HG02840 (cell line): Measurements from ENCODE around the gene TPO.
"Not testable (repeated sequence)": the region's sequence is repeated elsewhere in the genome, so short reads cannot be mapped to it uniquely, and the experiment has no call there.

Experiments used
- ATAC-seq: cut with Tn5 transposase; IDR thresholded peaks from one replicate; pipeline ENCODE4 v1.9.1; 2021; ENCODE audit warnings: mild to moderate bottlenecking, moderate library complexity, moderate number of reproducible peaks; ENCODE audit not compliant: unreplicated experiment, low FRiP score

The TPO gene

GRCh38 chr2:1413156-1413710, at the start of gene TPO:
Gene TPO, plus strand, starts transcription at chr2:1413463. Its CDS starts 946 bp downstream, at chr2:1414409.
- no peak for ATAC-seq

GRCh38 chr2:1366546-1367134, 46.6 kb upstream of the TPO start:
- no peak for ATAC-seq

- no peak for ATAC-seq
Observed at GRCh38 chr2:1367601-1368000, 45.7 kb upstream of the TPO start.

GRCh38 chr2:1369905-1370304, 43.4 kb upstream of the TPO start:
- no peak for ATAC-seq

GRCh38 chr2:1370461-1370860, 42.8 kb upstream of the TPO start:
- ATAC-seq: no peak

- no peak for ATAC-seq
Observed at GRCh38 chr2:1371082-1371481, 42.2 kb upstream of the TPO start.

GRCh38 chr2:1373830-1374229, 39.4 kb upstream of the TPO start:
- ATAC-seq: no peak

- ATAC-seq: no peak
Observed at GRCh38 chr2:1374287-1374686, 39.0 kb upstream of the TPO start.

- no peak for ATAC-seq
Observed at GRCh38 chr2:1375794-1376193, 37.5 kb upstream of the TPO start.

GRCh38 chr2:1377473-1377872, 35.8 kb upstream of the TPO start:
- no peak for ATAC-seq

GRCh38 chr2:1378456-1379150, 34.7 kb upstream of the TPO start:
- no peak for ATAC-seq

GRCh38 chr2:1381644-1382043, 31.6 kb upstream of the TPO start:
- no peak for ATAC-seq

GRCh38 chr2:1387954-1388725, 25.1 kb upstream of the TPO start:
- not testable (repeated sequence) for ATAC-seq

- ATAC-seq: not testable (repeated sequence)
Observed at GRCh38 chr2:1390118-1390517, 23.1 kb upstream of the TPO start.

GRCh38 chr2:1393321-1393720, 19.9 kb upstream of the TPO start:
- no peak for ATAC-seq

GRCh38 chr2:1394709-1395408, 18.4 kb upstream of the TPO start:
- ATAC-seq: no peak

- no peak for ATAC-seq
Observed at GRCh38 chr2:1397350-1397749, 15.9 kb upstream of the TPO start.

GRCh38 chr2:1398191-1398590, 15.1 kb upstream of the TPO start:
- ATAC-seq: no peak

GRCh38 chr2:1400943-1401735, 12.1 kb upstream of the TPO start:
- ATAC-seq: no peak

- ATAC-seq: no peak
Observed at GRCh38 chr2:1402064-1402463, 11.2 kb upstream of the TPO start.
